ENCODE results near the gene SAMMSON.

Gene SAMMSON

GRCh38 chr3:70049761-70050160 lies 50.2 kb downstream of the SAMMSON start:
- DNase-seq (ENCODE audit: low read depth, low spot score) = no peak
- Histone ChIP-seq H3K4me3 (ENCODE audit: insufficient read length, low read depth) (no peak overlapping the region), H3K4me1 (ENCODE audit: insufficient read depth, insufficient read length) (no peaks in the 10 kb centered on the region), H3K27me3 (ENCODE audit: insufficient read depth, insufficient read length) (no peaks in the 10 kb centered on the region), H3K36me3 (ENCODE audit: insufficient read depth, insufficient read length, low read length) (no peaks in the 10 kb centered on the region), H3K9me3 (ENCODE audit: insufficient read depth, low read length) (no peaks in the 10 kb centered on the region), H3K9ac (ENCODE audit: insufficient read length, low read depth) (no peak overlapping the region)
- TF ChIP-seq ZNF274 (IDR thresholded peaks at IDR 0.05; ENCODE audit: low read depth, low read length) (no peak), SUZ12 (IDR thresholded peaks at IDR 0.05; ENCODE audit: extremely low read depth, insufficient read depth, insufficient read length) (no peak), YY1 (IDR thresholded peaks at IDR 0.05; ENCODE audit: insufficient read depth, insufficient read length) (no peak)

- TF ChIP-seq ZNF274 (IDR thresholded peaks at IDR 0.05; ENCODE audit: low read depth, low read length) (no peak), YY1 (IDR thresholded peaks at IDR 0.05; ENCODE audit: insufficient read depth, insufficient read length) (no peak), SUZ12 (IDR thresholded peaks at IDR 0.05; ENCODE audit: extremely low read depth, insufficient read depth, insufficient read length) (no peak)
- no peaks in the 10 kb centered on the region for H3K4me1 ChIP-seq (ENCODE audit: insufficient read depth, insufficient read length)
- no peak overlapping the region for H3K4me3 ChIP-seq (ENCODE audit: insufficient read length, low read depth)
- no peaks in the 10 kb centered on the region for H3K27me3 ChIP-seq (ENCODE audit: insufficient read depth, insufficient read length)
- H3K9me3 ChIP-seq (ENCODE audit: insufficient read depth, low read length) = no peaks in the 10 kb centered on the region
- DNase-seq (ENCODE audit: low read depth, low spot score) = no peak
- H3K9ac ChIP-seq (ENCODE audit: insufficient read length, low read depth) = no peak overlapping the region
- H3K36me3 ChIP-seq (ENCODE audit: insufficient read depth, insufficient read length, low read length) = no peaks in the 10 kb centered on the region
These were observed 53.8 kb downstream of the SAMMSON start for GRCh38 chr3:70053293-70053692.

GRCh38 chr3:70056081-70056480 lies 56.5 kb downstream of the SAMMSON start:
- no peak for TF ChIP-seq SUZ12 (IDR thresholded peaks at IDR 0.05; ENCODE audit: extremely low read depth, insufficient read depth, insufficient read length)
- no peak for TF ChIP-seq ZNF274 (IDR thresholded peaks at IDR 0.05; ENCODE audit: low read depth, low read length)
- no peak for TF ChIP-seq YY1 (IDR thresholded peaks at IDR 0.05; ENCODE audit: insufficient read depth, insufficient read length)

GRCh38 chr3:70057426-70057825 lies 57.9 kb downstream of the SAMMSON start:
- no peaks in the 10 kb centered on the region for H3K36me3 ChIP-seq (ENCODE audit: insufficient read depth, insufficient read length, low read length)
- TF ChIP-seq YY1 (IDR thresholded peaks at IDR 0.05; ENCODE audit: insufficient read depth, insufficient read length) (no peak), ZNF274 (IDR thresholded peaks at IDR 0.05; ENCODE audit: low read depth, low read length) (no peak), SUZ12 (IDR thresholded peaks at IDR 0.05; ENCODE audit: extremely low read depth, insufficient read depth, insufficient read length) (no peak)
- no peaks in the 10 kb centered on the region for H3K27me3 ChIP-seq (ENCODE audit: insufficient read depth, insufficient read length)
- H3K9me3 ChIP-seq (ENCODE audit: insufficient read depth, low read length) = no peaks in the 10 kb centered on the region
- H3K9ac ChIP-seq (ENCODE audit: insufficient read length, low read depth) = no peak overlapping the region
- H3K4me1 ChIP-seq (ENCODE audit: insufficient read depth, insufficient read length) = no peaks in the 10 kb centered on the region
- DNase-seq (ENCODE audit: low read depth, low spot score) = no peak
- no peak overlapping the region for H3K4me3 ChIP-seq (ENCODE audit: insufficient read length, low read depth)

More at GRCh38 chr3:70056081-70056480, 56.5 kb downstream of the SAMMSON start:
- Histone ChIP-seq H3K4me1 (ENCODE audit: insufficient read depth, insufficient read length) (no peaks in the 10 kb centered on the region), H3K27me3 (ENCODE audit: insufficient read depth, insufficient read length) (no peaks in the 10 kb centered on the region), H3K9ac (ENCODE audit: insufficient read length, low read depth) (no peak overlapping the region), H3K36me3 (ENCODE audit: insufficient read depth, insufficient read length, low read length) (no peaks in the 10 kb centered on the region), H3K4me3 (ENCODE audit: insufficient read length, low read depth) (no peak overlapping the region), H3K9me3 (ENCODE audit: insufficient read depth, low read length) (no peaks in the 10 kb centered on the region)
- DNase-seq (ENCODE audit: low read depth, low spot score) = no peak

GRCh38 chr3:70061096-70061495 lies 61.6 kb downstream of the SAMMSON start:
- Histone ChIP-seq H3K27me3 (ENCODE audit: insufficient read depth, insufficient read length) (no peaks in the 10 kb centered on the region), H3K4me1 (ENCODE audit: insufficient read depth, insufficient read length) (no peaks in the 10 kb centered on the region), H3K36me3 (ENCODE audit: insufficient read depth, insufficient read length, low read length) (no peaks in the 10 kb centered on the region), H3K4me3 (ENCODE audit: insufficient read length, low read depth) (no peak overlapping the region), H3K9me3 (ENCODE audit: insufficient read depth, low read length) (no peaks in the 10 kb centered on the region), H3K9ac (ENCODE audit: insufficient read length, low read depth) (no peak overlapping the region)
- no peak for DNase-seq (ENCODE audit: low read depth, low spot score)
- no peak for TF ChIP-seq YY1 (IDR thresholded peaks at IDR 0.05; ENCODE audit: insufficient read depth, insufficient read length)
- no peak for TF ChIP-seq SUZ12 (IDR thresholded peaks at IDR 0.05; ENCODE audit: extremely low read depth, insufficient read depth, insufficient read length)
- TF ChIP-seq ZNF274 (IDR thresholded peaks at IDR 0.05; ENCODE audit: low read depth, low read length) = no peak

GRCh38 chr3:70064194-70064779 lies 64.8 kb downstream of the SAMMSON start:
- no peak for DNase-seq (ENCODE audit: low read depth, low spot score)
- H3K9me3 ChIP-seq (ENCODE audit: insufficient read depth, low read length) = no peaks in the 10 kb centered on the region
- H3K27me3 ChIP-seq (ENCODE audit: insufficient read depth, insufficient read length) = no peaks in the 10 kb centered on the region
- no peak overlapping the region for H3K4me3 ChIP-seq (ENCODE audit: insufficient read length, low read depth)
- H3K36me3 ChIP-seq (ENCODE audit: insufficient read depth, insufficient read length, low read length) = no peaks in the 10 kb centered on the region
- no peak overlapping the region for H3K9ac ChIP-seq (ENCODE audit: insufficient read length, low read depth)
- H3K4me1 ChIP-seq (ENCODE audit: insufficient read depth, insufficient read length) = no peaks in the 10 kb centered on the region
- TF ChIP-seq YY1 (IDR thresholded peaks at IDR 0.05; ENCODE audit: insufficient read depth, insufficient read length) (no peak), SUZ12 (IDR thresholded peaks at IDR 0.05; ENCODE audit: extremely low read depth, insufficient read depth, insufficient read length) (no peak), ZNF274 (IDR thresholded peaks at IDR 0.05; ENCODE audit: low read depth, low read length) (no peak)

GRCh38 chr3:70065696-70066253 lies 66.2 kb downstream of the SAMMSON start:
- Histone ChIP-seq H3K4me1 (ENCODE audit: insufficient read depth, insufficient read length) (no peaks in the 10 kb centered on the region), H3K36me3 (ENCODE audit: insufficient read depth, insufficient read length, low read length) (no peaks in the 10 kb centered on the region), H3K27me3 (ENCODE audit: insufficient read depth, insufficient read length) (no peaks in the 10 kb centered on the region), H3K9ac (ENCODE audit: insufficient read length, low read depth) (no peak overlapping the region), H3K9me3 (ENCODE audit: insufficient read depth, low read length) (no peaks in the 10 kb centered on the region), H3K4me3 (ENCODE audit: insufficient read length, low read depth) (no peak overlapping the region)
- TF ChIP-seq YY1 (IDR thresholded peaks at IDR 0.05; ENCODE audit: insufficient read depth, insufficient read length) = no peak
- TF ChIP-seq ZNF274 (IDR thresholded peaks at IDR 0.05; ENCODE audit: low read depth, low read length) = no peak
- TF ChIP-seq SUZ12 (IDR thresholded peaks at IDR 0.05; ENCODE audit: extremely low read depth, insufficient read depth, insufficient read length) = no peak
- DNase-seq (ENCODE audit: low read depth, low spot score) = no peak
